Mammary epithelial cell (primary cell): ENCODE data around the gene CTSV.
"Not testable (repeated sequence)": the region's sequence is repeated elsewhere in the genome, so short reads cannot be mapped to it uniquely, and the experiment has no call there.

Experiments used
- EZH2 ChIP-seq: IDR thresholded peaks from 2 replicates; pipeline ENCODE4 v1.6.1; 2012; ENCODE audit warnings: low read length, inconsistent platforms, borderline replicate concordance
- TF ChIP-seq, protein P1 (sequence below), 2 donors: IDR thresholded peaks in 1 of 2; conservative IDR thresholded peaks in 1 of 2; 2 replicates each; pipeline ENCODE4 v1.5.1; 2011 to 2012; ENCODE audit warnings: inconsistent platforms in 2 of 2, low read length in 2 of 2, mild to moderate bottlenecking in 2 of 2, control low read depth in 1 of 2, low read depth in 1 of 2; ENCODE audit not compliant: insufficient read depth in 1 of 2; ENCODE audit errors: extremely low read depth in 1 of 2

DNA sequence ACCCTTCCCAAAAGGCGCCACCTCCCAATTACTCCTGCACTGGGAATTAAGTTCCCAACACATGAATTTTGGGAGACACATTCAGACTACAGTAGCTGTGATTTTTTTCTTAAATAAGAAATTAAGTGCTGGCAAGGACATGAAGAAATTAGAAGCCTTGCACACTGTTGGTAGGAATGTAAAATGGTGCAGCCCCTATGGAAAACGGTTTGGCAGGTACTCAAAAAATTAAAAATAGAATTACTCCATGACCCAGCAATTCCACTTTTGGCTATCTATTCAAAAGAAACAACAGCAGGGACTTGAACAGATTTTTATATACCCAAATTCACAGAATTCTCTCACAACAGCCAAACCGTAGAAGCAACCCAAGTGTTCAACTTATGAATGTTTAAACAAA, 54.8 kb downstream of the CTSV start:
- TF ChIP-seq, protein P1, sequence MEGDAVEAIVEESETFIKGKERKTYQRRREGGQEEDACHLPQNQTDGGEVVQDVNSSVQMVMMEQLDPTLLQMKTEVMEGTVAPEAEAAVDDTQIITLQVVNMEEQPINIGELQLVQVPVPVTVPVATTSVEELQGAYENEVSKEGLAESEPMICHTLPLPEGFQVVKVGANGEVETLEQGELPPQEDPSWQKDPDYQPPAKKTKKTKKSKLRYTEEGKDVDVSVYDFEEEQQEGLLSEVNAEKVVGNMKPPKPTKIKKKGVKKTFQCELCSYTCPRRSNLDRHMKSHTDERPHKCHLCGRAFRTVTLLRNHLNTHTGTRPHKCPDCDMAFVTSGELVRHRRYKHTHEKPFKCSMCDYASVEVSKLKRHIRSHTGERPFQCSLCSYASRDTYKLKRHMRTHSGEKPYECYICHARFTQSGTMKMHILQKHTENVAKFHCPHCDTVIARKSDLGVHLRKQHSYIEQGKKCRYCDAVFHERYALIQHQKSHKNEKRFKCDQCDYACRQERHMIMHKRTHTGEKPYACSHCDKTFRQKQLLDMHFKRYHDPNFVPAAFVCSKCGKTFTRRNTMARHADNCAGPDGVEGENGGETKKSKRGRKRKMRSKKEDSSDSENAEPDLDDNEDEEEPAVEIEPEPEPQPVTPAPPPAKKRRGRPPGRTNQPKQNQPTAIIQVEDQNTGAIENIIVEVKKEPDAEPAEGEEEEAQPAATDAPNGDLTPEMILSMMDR (conservative IDR thresholded peaks at IDR 0.05 in 1 of 2, IDR thresholded peaks at IDR 0.05 in 1 of 2; ENCODE audit: extremely low read depth in 1 of 2, insufficient read depth in 1 of 2, low read depth in 1 of 2, low read length in 2 of 2): not testable (repeated sequence)
- TF ChIP-seq EZH2: not testable (repeated sequence)
